Suprapubic skin (tissue), 4 donors: ENCODE measurements around the gene ACAP3. TPM values are rescaled to one million over a fixed set of nuclear protein-coding genes. Genes with fewer than 3 reads are reported as not detected.

Source experiments
- DNase-seq, 2 donors: peaks; one replicate each; pipeline ENCODE4 v3.0.0-alpha.2; 2019; ENCODE audit warnings: low spot score in 2 of 2
- H3K27ac ChIP-seq: fragments of 200-600 bp; sonication (generic); one replicate; pipeline ENCODE4 v1.5.1; 2019
- H3K27me3 ChIP-seq: fragments of 200-600 bp; sonication (generic); one replicate; pipeline ENCODE4 v1.5.1; 2019
- H3K36me3 ChIP-seq: fragments of 200-600 bp; sonication (generic); one replicate; pipeline ENCODE4 v1.5.1; 2019
- H3K4me1 ChIP-seq: fragments of 200-600 bp; sonication (generic); one replicate; pipeline ENCODE4 v1.5.1; 2019
- H3K4me3 ChIP-seq: fragments of 200-600 bp; sonication (generic); one replicate; pipeline ENCODE4 v1.5.1; 2019; ENCODE audit warnings: mild to moderate bottlenecking
- H3K9me3 ChIP-seq: fragments of 200-600 bp; sonication (generic); one replicate; pipeline ENCODE4 v1.5.1; 2019
- CTCF ChIP-seq, 2 donors: fragments of 200-600 bp in 1 of 2; fragments of 450-650 bp in 1 of 2; sonication (generic) in 1 of 2; IDR thresholded peaks; one replicate each; pipeline ENCODE4 v1.5.1; 2016 to 2019; ENCODE audit warnings: antibody characterized with exemption in 2 of 2, mild to moderate bottlenecking in 1 of 2, moderate library complexity in 1 of 2
- EP300 ChIP-seq: sonication (generic); formaldehyde crosslinking; IDR thresholded peaks from one replicate; pipeline ENCODE4 v1.6.1; 2017; ENCODE audit warnings: antibody characterized with exemption
- POLR2A ChIP-seq, 2 donors: fragments of 450-650 bp; IDR thresholded peaks; one replicate each; pipeline ENCODE4 v1.6.1; 2017; ENCODE audit warnings: antibody characterized with exemption in 2 of 2, mild to moderate bottlenecking in 2 of 2, moderate library complexity in 2 of 2
- POLR2AphosphoS5 ChIP-seq, 3 donors: sonication (generic); formaldehyde crosslinking; IDR thresholded peaks; one replicate each; pipeline ENCODE4 v1.6.1; 2017; ENCODE audit warnings: antibody characterized with exemption in 3 of 3
- WGBS: methylation state at CpG from one replicate; pipeline ENCODE4 v1.1.5; 2018; 5-methylcytosine and 5-hydroxymethylcytosine counted together
- total RNA-seq, 4 donors: library from RNA; depleted of rRNA; stranded (reverse); fragments of >200 nt; gene quantifications; one replicate each; pipeline ENCODE4 v1.1.0, GENCODE V29; 2016

The ACAP3 gene
- total RNA-seq, 4 donors from 2014 or later, result 112 to 309 (median 148) TPM

- no peak for DNase-seq
- Histone ChIP-seq H3K36me3 (peaks cover 45% of the 10 kb centered on the region), H3K4me3 (no peak overlapping the region), H3K9me3 (no peaks in the 10 kb centered on the region), H3K27me3 (no peaks in the 10 kb centered on the region), H3K27ac (no peak overlapping the region), H3K4me1 (peaks cover 38% of the 10 kb centered on the region)
- WGBS, result 97% methylated on average over 7 of the region's 28 CpGs
- no peak for TF ChIP-seq POLR2A (IDR thresholded peaks at IDR 0.05)
- no peak for TF ChIP-seq POLR2AphosphoS5 (IDR thresholded peaks at IDR 0.05)
- TF ChIP-seq CTCF (IDR thresholded peaks at IDR 0.05), result no peak
- TF ChIP-seq EP300, result no peak
Observed at GRCh38 chr1:1342061-1342562, 34.4 kb upstream of the ACAP3 start.

DNA sequence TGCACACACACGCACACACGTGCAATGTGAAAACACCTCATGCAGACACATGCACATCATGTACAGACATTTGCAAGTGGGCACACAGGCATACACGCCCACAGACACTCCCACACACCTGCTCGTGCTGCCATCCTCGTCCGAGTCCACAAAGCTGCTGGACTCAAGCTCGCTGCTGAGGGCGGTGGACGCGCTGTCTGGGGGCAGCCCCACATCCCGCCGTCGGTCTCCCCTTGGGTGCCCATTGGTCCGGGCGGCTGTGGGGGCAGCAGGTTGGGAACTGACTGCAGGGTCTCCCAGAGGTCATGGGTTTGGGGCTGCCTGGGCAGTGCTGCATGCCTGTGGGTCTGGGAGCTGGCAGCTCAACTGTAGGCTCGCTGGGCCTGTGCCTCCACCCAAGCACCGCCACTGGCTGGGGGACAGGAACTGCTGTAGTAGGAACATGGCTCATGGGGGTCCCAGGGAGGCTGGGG, 33.9 kb upstream of the ACAP3 start:
- Histone ChIP-seq H3K27me3 (no peaks in the 10 kb centered on the region), H3K27ac (no peak overlapping the region), H3K36me3 (peaks cover 50% of the 10 kb centered on the region), H3K4me3 (no peak overlapping the region), H3K9me3 (no peaks in the 10 kb centered on the region), H3K4me1 (peaks cover 32% of the 10 kb centered on the region)
- no peak for DNase-seq
- TF ChIP-seq CTCF (IDR thresholded peaks at IDR 0.05) (no peak), POLR2AphosphoS5 (IDR thresholded peaks at IDR 0.05) (no peak), POLR2A (IDR thresholded peaks at IDR 0.05) (no peak), EP300 (no peak)
- 97% methylated on average over 15 of the region's 17 CpGs for WGBS

DNA sequence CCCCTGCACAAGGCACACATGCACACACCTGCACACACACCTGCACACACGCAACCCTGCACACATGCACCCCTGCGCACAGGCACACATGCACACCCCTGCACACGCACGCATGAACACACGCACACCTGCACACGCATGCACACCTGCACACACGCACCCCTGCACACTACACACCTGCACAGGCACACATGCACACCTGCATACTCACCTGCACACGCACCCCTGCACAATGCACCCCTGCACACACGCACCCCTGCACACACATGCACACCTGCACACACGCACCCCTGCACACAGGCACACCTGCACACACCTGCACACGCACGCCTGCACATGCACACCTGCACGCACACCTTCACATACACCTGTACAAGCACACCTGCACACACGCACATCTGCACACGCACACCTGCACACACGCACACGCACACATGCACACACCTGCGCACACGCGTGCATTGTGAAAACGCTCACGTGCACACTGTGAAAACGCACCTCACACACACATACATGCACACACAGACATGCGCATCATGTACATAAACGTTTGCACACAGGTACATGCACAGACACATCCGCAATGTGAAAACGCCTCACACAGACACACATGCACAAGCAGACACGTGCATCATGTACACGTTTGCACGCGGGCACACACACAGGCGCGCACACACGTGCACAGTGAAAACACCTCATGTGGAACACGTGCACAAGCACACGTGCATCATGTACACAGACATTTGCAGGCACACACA, 33.2 kb upstream of the ACAP3 start:
- H3K4me1 ChIP-seq, result peaks cover 26% of the 10 kb centered on the region
- no peak for DNase-seq
- H3K36me3 ChIP-seq, result peaks cover 56% of the 10 kb centered on the region
- no peak for TF ChIP-seq CTCF (IDR thresholded peaks at IDR 0.05)
- no peak for TF ChIP-seq EP300
- no peak for TF ChIP-seq POLR2A (IDR thresholded peaks at IDR 0.05)
- TF ChIP-seq POLR2AphosphoS5 (IDR thresholded peaks at IDR 0.05), result no peak
- no peak overlapping the region for H3K4me3 ChIP-seq
- no peaks in the 10 kb centered on the region for H3K9me3 ChIP-seq
- no peaks in the 10 kb centered on the region for H3K27me3 ChIP-seq
- no peak overlapping the region for H3K27ac ChIP-seq
- WGBS, result 92% methylated on average over 31 of the region's 36 CpGs

GRCh38 chr1:1340185-1340584, 32.5 kb upstream of the ACAP3 start:
- no peak for DNase-seq
- 82% methylated on average over 23 of the region's 23 CpGs for WGBS
- Histone ChIP-seq H3K27me3 (no peaks in the 10 kb centered on the region), H3K4me3 (no peak overlapping the region), H3K9me3 (no peaks in the 10 kb centered on the region), H3K27ac (no peak overlapping the region), H3K4me1 (peaks cover 18% of the 10 kb centered on the region), H3K36me3 (peaks cover 64% of the 10 kb centered on the region)
- TF ChIP-seq POLR2AphosphoS5 (IDR thresholded peaks at IDR 0.05), result no peak
- TF ChIP-seq EP300, result no peak
- no peak for TF ChIP-seq POLR2A (IDR thresholded peaks at IDR 0.05)
- no peak for TF ChIP-seq CTCF (IDR thresholded peaks at IDR 0.05)

GRCh38 chr1:1338278-1338677, 30.5 kb upstream of the ACAP3 start:
- no peak overlapping the region for H3K27ac ChIP-seq
- no peaks in the 10 kb centered on the region for H3K9me3 ChIP-seq
- H3K27me3 ChIP-seq, result no peaks in the 10 kb centered on the region
- 98% methylated on average over 12 of the region's 36 CpGs for WGBS
- no peak overlapping the region for H3K4me3 ChIP-seq
- H3K4me1 ChIP-seq, result peaks cover 10% of the 10 kb centered on the region
- no peak for DNase-seq
- peaks cover 64% of the 10 kb centered on the region for H3K36me3 ChIP-seq
- no peak for TF ChIP-seq EP300
- no peak for TF ChIP-seq POLR2A (IDR thresholded peaks at IDR 0.05)
- no peak for TF ChIP-seq POLR2AphosphoS5 (IDR thresholded peaks at IDR 0.05)
- TF ChIP-seq CTCF (IDR thresholded peaks at IDR 0.05), result no peak
